ENCODE measurements around the gene SLC17A5. TPM values are rescaled to one million over a fixed set of nuclear protein-coding genes. Genes with fewer than 3 reads are reported as not detected.

SLC17A5 gene
- total and polyA plus RNA-seq, 9 of the 15 experiments (the other 6 are each of a cell fraction or from before 2014, with no cell fraction given), result 1.3 to 7.2 (median 3.4) TPM

GRCh38 chr6:73632346-73632745, 21.4 kb downstream of the SLC17A5 start (continued):
- TF ChIP-seq VEZF1 (CRISPR knock-in tag; IDR thresholded peaks at IDR 0.05), result no peak
- TF ChIP-seq RBM15 (IDR thresholded peaks at IDR 0.05; ENCODE audit: insufficient read depth, low read length), result no peak
- no peak for TF ChIP-seq CAMTA2 (CRISPR knock-in tag; conservative IDR thresholded peaks at IDR 0.05)
- TF ChIP-seq HDAC2 (IDR thresholded peaks at IDR 0.05), result no peak

- ChIA-PET POLR2A (interaction anchor here (1.4 to 3.8 kb wide), 3 partner anchors 10 to 117 kb away, joined by 3 to 26 read pairs (median 9); partner anchors contain the start of gene EEF1A1), CTCF (ENCODE audit: low intra/inter-chr PET ratio) (no interaction called here)
- Histone ChIP-seq H3K79me2 (ENCODE audit: control insufficient read depth, insufficient read depth, low read length) (no peaks in the 10 kb centered on the region), H3K4me1 (replicated peaks in 1 of 2; ENCODE audit: control insufficient read depth in 2 of 2, insufficient read depth in 2 of 2, low read length in 2 of 2) (no peaks in the 10 kb centered on the region), H3K9me3 (replicated peaks; ENCODE audit: control insufficient read depth, insufficient read depth, low read depth, low read length) (no peaks in the 10 kb centered on the region), H4K20me1 (replicated peaks; ENCODE audit: control insufficient read depth, insufficient read depth, low read length) (no peaks in the 10 kb centered on the region), H3K27ac (ENCODE audit: extremely low read depth, low read depth, low read length) (no peak overlapping the region), H3K27me3 (ENCODE audit: control insufficient read depth in 2 of 2, insufficient read depth in 2 of 2, low read length in 2 of 2) (no peaks in the 10 kb centered on the region), H3K4me2 (ENCODE audit: insufficient read depth, low read length) (no peak overlapping the region), H3K9ac (ENCODE audit: insufficient read depth in 1 of 2, low read depth in 2 of 2, low read length in 2 of 2) (no peak overlapping the region), H3K4me3 (no peak overlapping the region), H3K36me3 (ENCODE audit: control insufficient read depth, insufficient read depth, low read length) (no peaks in the 10 kb centered on the region; the same call in 2 of the 3 replicates), H2AFZ (ENCODE audit: low read depth, low read length) (no peak overlapping the region), H3K9me1 (ENCODE audit: control insufficient read depth, insufficient read depth, low read length) (no peaks in the 10 kb centered on the region)
- FAIRE-seq, result no peak
- no peak for DNase-seq (ENCODE audit: extremely low read depth in 1 of 4, low spot score in 3 of 4)
- ATAC-seq, result no peak
- intact Hi-C loops (cut with micrococcal nuclease), result no loop called here
- WGBS (ENCODE audit: insufficient coverage, low coverage, missing lambda C conversion rate), result 54% methylated on average over 5 of the region's 5 CpGs
- no TSS peak for BruUV-seq (replicated peaks)
- in situ Hi-C loops (cut with MboI), result no loop called here
- TF ChIP-seq ASH1L (IDR thresholded peaks at IDR 0.05; ENCODE audit: borderline replicate concordance, low read depth, partially characterized antibody) (no peak), IRF9 (tag; IDR thresholded peaks at IDR 0.05) (no peak), DEAF1 (CRISPR knock-in tag; IDR thresholded peaks at IDR 0.05) (no peak), NFIC (IDR thresholded peaks at IDR 0.05) (no peak), E2F6 (IDR thresholded peaks at IDR 0.05; ENCODE audit: borderline replicate concordance in 1 of 2, extremely low read depth in 1 of 2, insufficient read depth in 1 of 2, insufficient read length in 1 of 2, low read depth in 1 of 2, low read length in 1 of 2, poor library complexity in 1 of 2, severe bottlenecking in 1 of 2) (no peak), CBX8 (IDR thresholded peaks at IDR 0.05; ENCODE audit: borderline replicate concordance, extremely low read depth, low read depth, low read length, poor library complexity, severe bottlenecking) (no peak), ZNF23 (CRISPR knock-in tag; IDR thresholded peaks at IDR 0.05) (no peak), ZNF511 (CRISPR knock-in tag; IDR thresholded peaks at IDR 0.05) (no peak), POLR2A (conservative IDR thresholded peaks at IDR 0.05) (no peak), ZNF507 (tag; conservative IDR thresholded peaks at IDR 0.05) (no peak), MIER1 (IDR thresholded peaks at IDR 0.05; ENCODE audit: low read depth) (no peak)
Observed at GRCh38 chr6:73631849-73632248, 21.9 kb downstream of the SLC17A5 start.

Data from K562 (cell line).